Mucosa of stomach (tissue), 1 donor: Measurements from ENCODE around the gene ZNF195.
"Not testable (repeated sequence)": the region's sequence is repeated elsewhere in the genome, so short reads cannot be mapped to it uniquely, and the experiment has no call there.

Experiments used
- H3K27me3 ChIP-seq: one replicate; pipeline ENCODE4 v1.7.0; 2013; ENCODE audit warnings: mild to moderate bottlenecking, low read length; ENCODE audit not compliant: control insufficient read depth, insufficient read depth
- H3K36me3 ChIP-seq: one replicate; pipeline ENCODE4 v1.7.0; 2013; ENCODE audit warnings: low read length; ENCODE audit not compliant: control insufficient read depth, insufficient read depth
- H3K4me1 ChIP-seq: one replicate; pipeline ENCODE4 v1.7.0; 2013; ENCODE audit warnings: mild to moderate bottlenecking, low read length; ENCODE audit not compliant: control insufficient read depth, insufficient read depth
- H3K4me3 ChIP-seq: one replicate; pipeline ENCODE4 v1.7.0; 2013; ENCODE audit warnings: low read length
- H3K9ac ChIP-seq: one replicate; pipeline ENCODE4 v1.7.0; 2013; ENCODE audit warnings: mild to moderate bottlenecking, low read length, moderate library complexity
- H3K9me3 ChIP-seq: one replicate; pipeline ENCODE4 v1.7.0; 2013; ENCODE audit warnings: mild to moderate bottlenecking, low read length, moderate library complexity; ENCODE audit not compliant: control insufficient read depth
- donor health status: Pancreatic carcinoma.

The ZNF195 gene

DNA sequence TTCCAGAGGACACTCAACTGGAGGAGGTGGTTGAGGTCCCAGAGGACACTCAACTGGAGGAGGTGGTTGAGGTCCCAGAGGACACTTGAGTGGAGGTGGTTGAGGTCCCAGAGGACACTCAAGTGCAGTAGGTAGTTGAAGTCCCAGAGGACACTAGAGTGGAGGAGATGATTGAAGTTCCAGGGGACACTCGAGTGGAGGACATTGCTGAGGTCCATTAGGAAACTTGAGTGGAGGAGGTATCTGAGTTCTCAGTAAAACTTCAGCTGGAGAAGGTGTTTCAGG, 39.7 kb downstream of the ZNF195 start:
- no peaks in the 10 kb centered on the region for H3K9me3 ChIP-seq
- no peak overlapping the region for H3K4me3 ChIP-seq
- no peaks in the 10 kb centered on the region for H3K36me3 ChIP-seq
- H3K27me3 ChIP-seq: no peaks in the 10 kb centered on the region
- no peak overlapping the region for H3K9ac ChIP-seq
- H3K4me1 ChIP-seq: no peaks in the 10 kb centered on the region

DNA sequence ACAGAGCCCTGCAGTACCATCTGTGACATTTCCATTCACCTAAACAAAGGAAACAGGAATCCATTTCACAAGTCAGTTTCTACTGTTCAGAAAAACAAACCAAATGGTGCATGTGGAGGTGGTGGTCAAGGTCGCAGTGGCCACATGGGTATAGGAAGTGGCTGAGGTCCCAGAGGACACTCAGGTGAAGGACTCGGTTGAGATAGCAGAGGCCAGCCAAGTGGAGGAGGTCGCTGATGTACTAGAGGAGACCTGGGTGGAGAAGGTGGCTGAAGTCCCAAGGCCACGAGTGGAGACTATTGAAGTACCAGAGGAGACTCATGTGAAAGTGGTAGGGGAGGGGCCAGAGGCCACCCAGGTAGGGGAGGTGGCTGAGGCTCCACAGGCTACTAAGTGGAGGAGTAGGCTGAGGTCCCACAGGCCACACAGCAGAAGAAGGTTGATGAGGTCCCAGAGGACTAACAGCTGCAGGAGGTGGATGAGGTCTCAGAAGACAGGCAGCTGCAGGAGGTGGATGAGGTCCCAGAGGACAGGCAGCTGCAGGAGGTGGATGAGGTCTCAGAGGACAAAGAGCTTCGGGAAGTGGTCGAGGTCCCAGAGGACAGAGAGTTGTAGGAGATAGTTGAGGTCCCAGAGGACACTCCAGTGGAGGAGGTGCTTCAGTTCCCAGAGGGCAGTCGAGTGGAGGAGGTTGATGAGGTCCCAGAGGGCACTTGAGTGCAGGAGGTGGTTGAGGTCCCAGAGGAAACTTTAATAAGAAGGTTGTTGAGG, 40.2 kb downstream of the ZNF195 start:
- Histone ChIP-seq H3K9ac (no peak overlapping the region), H3K36me3 (no peaks in the 10 kb centered on the region), H3K4me3 (no peak overlapping the region), H3K27me3 (no peaks in the 10 kb centered on the region), H3K4me1 (no peaks in the 10 kb centered on the region), H3K9me3 (no peaks in the 10 kb centered on the region)

DNA sequence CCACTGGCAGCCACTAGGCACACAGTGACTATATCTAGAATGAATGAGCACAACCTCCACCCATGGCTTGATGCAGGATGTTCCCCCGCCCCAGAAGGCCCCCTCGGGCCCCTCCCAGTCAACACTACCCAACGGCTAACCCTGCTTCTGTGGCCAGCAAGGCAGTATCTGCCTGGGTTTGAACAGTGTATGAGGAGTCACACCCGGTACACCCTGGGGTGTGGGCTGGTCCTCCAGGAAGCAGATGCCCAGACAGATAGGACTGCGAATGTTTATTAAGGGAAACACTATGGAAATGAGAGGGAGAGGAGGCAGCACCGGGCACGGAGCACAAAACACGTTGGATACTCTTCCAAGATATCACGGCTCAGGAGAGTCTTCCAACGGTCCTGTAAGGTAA, 42.5 kb downstream of the ZNF195 start:
- H3K9me3 ChIP-seq, H3K27me3 ChIP-seq, H3K4me3 ChIP-seq, H3K9ac ChIP-seq, H3K36me3 ChIP-seq, H3K4me1 ChIP-seq: not testable (repeated sequence)

GRCh38 chr11:3333157-3333556, 45.8 kb downstream of the ZNF195 start:
- not testable (repeated sequence) for H3K4me3 ChIP-seq, H3K4me1 ChIP-seq, H3K9ac ChIP-seq, H3K36me3 ChIP-seq, H3K9me3 ChIP-seq, H3K27me3 ChIP-seq

DNA sequence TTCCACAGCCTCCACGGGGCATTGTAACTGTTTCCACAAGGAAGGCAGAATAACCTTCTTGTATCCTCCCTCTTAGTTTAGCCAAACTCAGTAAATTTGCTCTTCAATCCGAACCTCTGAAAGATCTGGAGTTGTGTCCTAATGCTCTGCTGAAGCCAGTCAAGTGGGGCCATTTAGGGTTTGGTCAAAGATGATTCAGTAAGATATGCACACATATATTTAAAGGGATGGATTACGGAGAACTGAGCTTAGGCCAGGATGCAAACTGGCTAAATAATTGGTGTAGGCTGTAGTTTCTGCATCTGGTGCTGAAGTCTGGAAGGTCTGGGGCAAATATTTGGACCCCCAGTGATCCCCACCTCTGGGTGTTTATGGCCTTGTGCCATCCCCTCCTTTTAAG, 47.9 kb downstream of the ZNF195 start:
- H3K4me3 ChIP-seq, H3K9ac ChIP-seq, H3K4me1 ChIP-seq, H3K36me3 ChIP-seq, H3K27me3 ChIP-seq, H3K9me3 ChIP-seq: not testable (repeated sequence)

DNA sequence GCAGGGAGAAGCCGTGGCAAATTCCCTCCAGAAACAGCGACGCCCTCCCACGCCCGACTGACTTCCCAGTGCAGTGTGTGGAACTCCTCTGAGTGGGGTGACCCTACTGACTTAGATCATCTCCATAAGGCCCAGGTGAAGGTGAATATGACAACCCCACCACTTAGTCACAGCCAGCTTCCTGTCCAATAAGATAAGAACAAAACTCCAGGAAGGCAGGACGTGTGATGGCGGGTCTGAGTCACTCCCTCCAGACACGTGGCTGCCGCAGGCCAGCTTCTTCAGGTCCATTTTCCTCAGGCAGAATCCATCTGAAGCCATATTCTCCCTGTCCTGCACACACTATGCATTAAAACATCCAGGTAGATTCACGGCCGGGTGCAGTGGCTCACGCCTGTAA, 48.9 kb downstream of the ZNF195 start:
- not testable (repeated sequence) for H3K9me3 ChIP-seq, H3K36me3 ChIP-seq, H3K9ac ChIP-seq, H3K27me3 ChIP-seq, H3K4me1 ChIP-seq, H3K4me3 ChIP-seq

- H3K27me3 ChIP-seq, H3K9me3 ChIP-seq, H3K4me3 ChIP-seq, H3K4me1 ChIP-seq, H3K9ac ChIP-seq, H3K36me3 ChIP-seq: not testable (repeated sequence)
These were observed 50.4 kb downstream of the ZNF195 start for GRCh38 chr11:3328503-3328902.

DNA sequence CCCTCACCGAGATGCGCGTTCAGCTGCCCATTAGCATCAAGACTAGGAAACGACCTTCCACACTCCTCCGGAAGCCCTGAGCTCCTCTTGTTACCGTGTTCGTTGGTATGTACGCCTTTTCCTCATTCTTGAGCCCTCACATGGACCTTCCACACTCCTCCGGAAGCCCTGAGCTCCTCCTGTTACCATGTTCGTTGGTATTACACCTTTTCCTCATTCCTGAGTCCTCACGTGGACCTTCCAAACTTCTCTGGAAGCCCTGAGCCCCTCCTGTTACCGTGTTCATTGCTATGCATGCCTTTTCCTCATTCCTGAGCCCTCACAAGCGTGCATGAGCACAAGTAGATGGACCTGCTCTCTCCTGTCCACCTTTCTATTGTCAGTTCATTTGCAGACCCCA, 52.5 kb downstream of the ZNF195 start:
- not testable (repeated sequence) for H3K4me1 ChIP-seq, H3K9ac ChIP-seq, H3K4me3 ChIP-seq, H3K36me3 ChIP-seq, H3K27me3 ChIP-seq, H3K9me3 ChIP-seq

- not testable (repeated sequence) for H3K9me3 ChIP-seq, H3K9ac ChIP-seq, H3K4me3 ChIP-seq, H3K4me1 ChIP-seq, H3K36me3 ChIP-seq, H3K27me3 ChIP-seq
These were observed 54.2 kb downstream of the ZNF195 start for GRCh38 chr11:3324724-3325123.
